HEK293T (cell line): Measurements from ENCODE around the gene ELAC1.

Source experiments
- CTCF ChIA-PET: fragments of 350-600 bp; formaldehyde crosslinking; extraction: SDS; loops from one replicate; lab custom pipeline; 2021; ENCODE audit warnings: antibody characterized with exemption, inconsistent platforms; lab: Yijun Ruan, JAX
- POLR2A ChIA-PET: fragments of 350-600 bp; formaldehyde crosslinking; extraction: SDS; loops from one replicate; lab custom pipeline; 2020; ENCODE audit warnings: antibody characterized with exemption, inconsistent platforms; lab: Yijun Ruan, JAX
- DNase-seq: peaks from one replicate; pipeline ENCODE4 v3.0.0; 2012; ENCODE audit warnings: mixed read lengths; ENCODE audit errors: extremely low spot score
- ARNT ChIP-seq: fragments of 450-650 bp; IDR thresholded peaks from 2 replicates; pipeline ENCODE4 v1.6.1; 2017; ENCODE audit warnings: mild to moderate bottlenecking
- BHLHE40 ChIP-seq: fragments of 450-650 bp; IDR thresholded peaks from 2 replicates; pipeline ENCODE4 v1.6.1; 2016; ENCODE audit warnings: mild to moderate bottlenecking, moderate library complexity, borderline replicate concordance
- CTBP1 ChIP-seq: fragments of 450-650 bp; IDR thresholded peaks from 2 replicates; pipeline ENCODE4 v1.6.1; 2016; ENCODE audit warnings: borderline replicate concordance
- ELF4 ChIP-seq: fragments of 450-650 bp; IDR thresholded peaks from 2 replicates; pipeline ENCODE4 v1.6.1; 2017; ENCODE audit warnings: antibody characterized with exemption
- FOXA1 ChIP-seq: fragments of 450-650 bp; IDR thresholded peaks from 2 replicates; pipeline ENCODE4 v1.6.1; 2016; ENCODE audit warnings: mild to moderate bottlenecking
- FOXK2 ChIP-seq: fragments of 450-650 bp; IDR thresholded peaks from 2 replicates; pipeline ENCODE4 v1.6.1; 2016; ENCODE audit warnings: mild to moderate bottlenecking
- FOXM1 ChIP-seq: fragments of 450-650 bp; IDR thresholded peaks from 2 replicates; pipeline ENCODE4 v1.6.1; 2017; ENCODE audit warnings: mild to moderate bottlenecking, borderline replicate concordance
- HDGF ChIP-seq: fragments of 450-650 bp; IDR thresholded peaks from 2 replicates; pipeline ENCODE4 v1.6.1; 2017; ENCODE audit warnings: antibody characterized with exemption, borderline replicate concordance
- L3MBTL2 ChIP-seq: fragments of 450-650 bp; conservative IDR thresholded peaks from 2 replicates; pipeline ENCODE4 v1.6.1; 2016; ENCODE audit warnings: mild to moderate bottlenecking
- LEF1 ChIP-seq: fragments of 450-650 bp; IDR thresholded peaks from 2 replicates; pipeline ENCODE4 v1.6.1; 2017; ENCODE audit warnings: mild to moderate bottlenecking, borderline replicate concordance
- NFRKB ChIP-seq: fragments of 450-650 bp; IDR thresholded peaks from 2 replicates; pipeline ENCODE4 v1.6.1; 2016; ENCODE audit warnings: mild to moderate bottlenecking, moderate library complexity
- SP1 ChIP-seq: fragments of 450-650 bp; IDR thresholded peaks from 2 replicates; pipeline ENCODE4 v1.6.1; 2017
- SUZ12 ChIP-seq: fragments of 450-650 bp; IDR thresholded peaks from 2 replicates; pipeline ENCODE4 v1.6.1; 2016; ENCODE audit warnings: mild to moderate bottlenecking
- TARDBP ChIP-seq: fragments of 450-650 bp; IDR thresholded peaks from 2 replicates; pipeline ENCODE4 v1.6.1; 2016
- ZNF384 ChIP-seq: fragments of 450-650 bp; IDR thresholded peaks from 2 replicates; pipeline ENCODE4 v1.6.1; 2016
- TF ChIP-seq, protein P1 (sequence below): fragments of 450-650 bp; IDR thresholded peaks from 2 replicates; pipeline ENCODE4 v1.6.1; 2016

Gene ELAC1

DNA sequence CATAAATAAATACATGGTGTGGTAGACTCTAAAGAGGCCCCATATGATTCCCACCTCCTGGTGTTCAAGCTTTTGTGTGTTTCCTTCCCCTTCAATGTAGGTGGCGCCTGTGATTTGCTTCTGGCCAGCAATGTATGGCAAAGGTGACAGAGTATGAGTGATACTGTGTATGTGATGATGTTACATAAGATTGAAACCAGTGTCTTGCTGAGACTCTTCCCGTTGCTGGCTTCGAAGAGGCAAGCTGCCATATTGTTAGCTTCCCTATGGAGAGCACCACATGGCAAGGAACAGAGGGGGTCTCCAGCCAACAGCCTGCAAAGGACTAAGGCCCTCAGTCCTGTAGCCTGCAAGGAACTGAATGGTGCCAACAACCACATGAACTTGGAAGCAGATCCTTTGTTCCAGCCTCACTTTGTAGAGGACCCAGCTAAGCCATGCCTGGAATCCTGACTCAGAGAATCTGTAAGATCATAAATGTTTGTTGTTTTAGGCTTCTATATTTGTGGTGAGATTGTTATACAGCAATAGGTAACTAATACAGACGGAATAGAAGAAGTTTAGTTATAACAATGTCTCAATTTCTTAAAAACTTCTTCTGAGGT, 60.5 kb downstream of the ELAC1 start:
- POLR2A ChIA-PET, result no interaction called here
- CTCF ChIA-PET, result interaction anchor here (0.6 kb wide), 1 partner anchor 22 kb away, joined by 3 read pairs; no protein-coding TSS in a partner anchor
- TF ChIP-seq L3MBTL2 (0 out of 2 replicates have a peak, but pooled peaks have one; percentile 35), CTBP1 (no peak)
- DNase-seq, result no peak

DNA sequence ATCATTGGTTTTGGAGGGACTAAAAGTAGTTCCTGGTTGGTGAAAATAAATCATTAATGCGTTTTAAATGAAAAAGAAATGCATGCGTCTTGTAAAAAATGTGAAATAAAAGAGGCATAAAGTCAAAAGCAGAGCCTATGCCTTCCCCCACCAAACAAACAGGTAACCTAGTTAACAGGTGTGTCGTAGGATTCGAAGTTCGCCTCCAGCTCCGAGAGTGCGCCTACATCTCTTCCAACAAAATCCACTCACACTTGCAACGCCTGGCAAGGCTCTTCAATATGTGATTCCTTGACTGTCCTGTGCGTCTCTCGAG, 61.5 kb downstream of the ELAC1 start:
- ChIA-PET POLR2A (interaction anchor here (1.0 to 1.9 kb wide), 6 partner anchors 10 to 151 kb away, joined by 3 to 9 read pairs (median 5); partner anchors contain the start of gene ME2), CTCF (no interaction called here)
- DNase-seq, result no peak
- TF ChIP-seq ZNF384, result no peak

DNA sequence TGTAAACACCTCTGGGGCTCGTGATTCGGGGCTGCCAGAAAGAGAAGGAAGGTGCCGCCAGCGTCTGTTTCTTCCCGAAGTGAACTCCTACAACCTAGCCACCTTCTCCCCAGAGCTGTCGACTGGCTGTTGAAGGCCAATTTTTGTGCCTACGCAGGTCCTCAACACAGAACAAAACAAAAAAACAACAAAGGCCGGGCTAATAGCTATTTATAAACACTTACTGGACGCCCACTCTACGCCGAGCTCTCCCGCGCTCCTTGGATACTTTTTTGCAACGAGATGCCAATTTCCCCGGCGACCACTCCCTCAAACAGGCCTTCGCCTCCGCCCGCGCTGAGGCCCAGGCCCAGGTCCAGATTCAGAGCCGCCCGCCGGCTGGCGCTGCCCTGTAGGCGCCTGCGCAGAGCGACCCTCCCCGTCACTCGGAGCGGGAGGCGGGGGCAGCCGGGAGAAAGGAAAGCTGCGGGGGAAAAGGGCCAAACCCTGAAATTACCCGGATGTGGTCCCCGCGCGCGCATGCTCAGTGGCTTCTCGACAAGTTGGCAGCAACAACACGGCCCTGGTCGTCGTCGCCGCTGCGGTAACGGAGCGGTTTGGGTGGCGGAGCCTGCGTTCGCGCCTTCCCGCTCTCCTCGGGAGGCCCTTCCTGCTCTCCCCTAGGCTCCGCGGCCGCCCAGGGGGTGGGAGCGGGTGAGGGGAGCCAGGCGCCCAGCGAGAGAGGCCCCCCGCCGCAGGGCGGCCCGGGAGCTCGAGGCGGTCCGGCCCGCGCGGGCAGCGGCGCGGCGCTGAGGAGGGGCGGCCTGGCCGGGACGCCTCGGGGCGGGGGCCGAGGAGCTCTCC, 62.1 kb downstream of the ELAC1 start, which contains the start of gene SMAD4:
Gene SMAD4 (plus strand): TSS at position 520 of the 843 bp plus-strand sequence. CDS start 16,834 bp downstream, outside the sequence.
- POLR2A ChIA-PET, result interaction anchor here (0.6 to 1.9 kb wide), 14 partner anchors 10 to 213 kb away, joined by 3 to 9 read pairs (median 4); partner anchors contain the start of genes ELAC1, ME2 and MEX3C
- DNase-seq, result peak; percentile 90
- TF ChIP-seq ARNT, result no peak
- TF ChIP-seq ZNF384, result no peak
- no peak for TF ChIP-seq NFRKB
- TF ChIP-seq BHLHE40, result no peak
- TF ChIP-seq ELF4, result no peak
- TF ChIP-seq LEF1, result no peak
- peak; percentile 58 for TF ChIP-seq L3MBTL2
- CTCF ChIA-PET, result no interaction called here

DNA sequence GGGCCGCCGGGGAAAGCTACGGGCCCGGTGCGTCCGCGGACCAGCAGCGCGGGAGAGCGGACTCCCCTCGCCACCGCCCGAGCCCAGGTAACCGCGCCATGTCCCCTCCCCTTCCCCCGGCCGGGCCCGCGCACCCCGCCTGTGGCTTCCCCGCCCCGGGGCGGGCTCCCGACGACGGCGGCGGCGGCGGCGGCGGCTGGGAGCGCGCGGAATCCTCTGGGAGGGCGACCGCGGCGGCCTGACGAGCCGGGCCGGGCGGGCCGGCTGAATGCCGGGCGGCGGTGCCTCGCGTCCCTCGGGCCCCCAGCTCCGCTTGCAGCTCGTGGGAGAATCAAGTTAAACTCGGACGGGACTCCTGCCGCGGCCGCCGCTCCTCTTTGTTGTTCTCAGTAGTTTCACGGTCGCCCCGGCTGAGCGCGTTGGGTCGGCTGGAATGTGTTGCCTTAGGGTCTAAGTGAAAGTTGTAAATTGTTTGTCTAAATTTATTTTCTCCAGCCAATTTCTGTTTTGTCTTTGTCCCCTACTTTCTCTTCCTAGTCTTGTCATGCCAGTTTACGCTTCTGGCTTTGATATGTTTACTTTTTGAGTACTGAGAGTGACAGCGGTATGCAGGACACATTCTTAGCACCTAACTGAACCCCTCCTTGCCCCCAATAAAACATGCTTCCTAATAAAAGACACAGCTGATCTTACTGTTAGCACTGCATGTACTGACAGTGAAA, 62.9 kb downstream of the ELAC1 start:
- ChIA-PET POLR2A (interaction anchor here (0.6 to 1.9 kb wide), 15 partner anchors 9 to 214 kb away, joined by 3 to 9 read pairs (median 4); partner anchors contain the start of genes ELAC1, ME2 and MEX3C), CTCF (no interaction called here)
- peak; percentile 44 for DNase-seq
- TF ChIP-seq, protein P1, sequence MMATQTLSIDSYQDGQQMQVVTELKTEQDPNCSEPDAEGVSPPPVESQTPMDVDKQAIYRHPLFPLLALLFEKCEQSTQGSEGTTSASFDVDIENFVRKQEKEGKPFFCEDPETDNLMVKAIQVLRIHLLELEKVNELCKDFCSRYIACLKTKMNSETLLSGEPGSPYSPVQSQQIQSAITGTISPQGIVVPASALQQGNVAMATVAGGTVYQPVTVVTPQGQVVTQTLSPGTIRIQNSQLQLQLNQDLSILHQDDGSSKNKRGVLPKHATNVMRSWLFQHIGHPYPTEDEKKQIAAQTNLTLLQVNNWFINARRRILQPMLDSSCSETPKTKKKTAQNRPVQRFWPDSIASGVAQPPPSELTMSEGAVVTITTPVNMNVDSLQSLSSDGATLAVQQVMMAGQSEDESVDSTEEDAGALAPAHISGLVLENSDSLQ, result peak; percentile 48
- TF ChIP-seq SP1 (no peak), FOXA1 (no peak)

DNA sequence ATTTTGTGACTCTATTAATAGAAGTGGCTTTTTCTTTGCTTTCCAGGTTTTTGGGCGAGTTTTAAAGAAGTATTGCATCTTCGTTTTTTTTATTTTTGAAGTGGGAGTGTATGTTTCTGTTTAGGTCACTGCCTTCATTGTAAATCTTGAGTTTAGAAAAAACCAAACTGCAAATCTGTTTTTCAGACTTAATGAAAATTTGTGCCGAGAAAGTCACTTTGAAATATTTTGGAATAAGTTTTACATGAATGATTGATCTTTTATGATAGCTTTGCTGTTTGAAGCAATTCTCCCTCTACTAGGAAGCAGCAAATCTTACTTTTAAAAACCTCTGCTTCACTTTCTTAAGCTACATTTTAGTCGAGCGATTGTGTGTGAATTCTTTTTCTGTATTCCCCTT, 64.4 kb downstream of the ELAC1 start:
- ChIA-PET CTCF (no interaction called here), POLR2A (interaction anchor here (1.6 kb wide), 1 partner anchor 64 kb away, joined by 6 read pairs; the partner anchor contains the start of gene ELAC1)

DNA sequence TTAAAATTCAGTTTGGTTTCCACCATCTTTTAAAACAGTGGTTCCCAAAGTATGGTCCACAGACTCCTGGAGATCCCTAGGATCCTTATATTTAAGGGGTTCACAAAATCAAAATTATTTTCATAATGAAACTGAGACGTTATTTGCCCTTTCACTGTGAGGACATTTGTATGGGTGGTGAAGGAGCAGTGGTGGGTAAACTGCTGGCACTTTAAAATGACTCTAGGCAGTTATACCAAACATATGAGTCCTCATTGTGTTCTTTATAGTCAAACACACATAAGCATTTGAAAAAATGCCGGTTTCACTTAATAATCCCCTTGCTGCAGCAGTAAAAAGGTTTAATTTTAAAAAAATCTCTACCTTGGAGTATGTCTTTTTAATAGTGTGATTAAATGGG, 69.4 kb downstream of the ELAC1 start:
- POLR2A ChIA-PET, result no interaction called here
- TF ChIP-seq, protein P1, result no peak
- TF ChIP-seq ELF4 (no peak), NFRKB (no peak), SP1 (no peak), ARNT (no peak), BHLHE40 (no peak), HDGF (no peak), FOXM1 (no peak), ZNF384 (no peak), CTBP1 (no peak), FOXK2 (no peak), TARDBP (no peak), LEF1 (no peak), FOXA1 (no peak), SUZ12 (no peak), L3MBTL2 (no peak)
- DNase-seq, result no peak
- CTCF ChIA-PET, result interaction anchor here (1.0 kb wide), 1 partner anchor 217 kb away, joined by 3 read pairs; no protein-coding TSS in a partner anchor

More for the DNA sequence above, 64.4 kb downstream of the ELAC1 start:
- TF ChIP-seq L3MBTL2, result no peak
- no peak for TF ChIP-seq ELF4
- no peak for TF ChIP-seq TARDBP
- no peak for DNase-seq
